Thyroid gland (tissue), 4 donors: ENCODE measurements around the gene GUCY1A1.

ENCODE experiments used
- POLR2A ChIP-seq, 2 donors: fragments of 450-650 bp; IDR thresholded peaks; one replicate each; pipeline ENCODE4 v1.6.1; 2017; ENCODE audit warnings: antibody characterized with exemption in 2 of 2, mild to moderate bottlenecking in 2 of 2, moderate library complexity in 1 of 2
- TF ChIP-seq, protein P1 (sequence below), 6 experiments: fragments of 200-600 bp in 3 of 6; fragments of 450-650 bp in 3 of 6; sonication (generic) in 3 of 6; IDR thresholded peaks; one replicate each; pipeline ENCODE4 v1.5.1; 2016 to 2019; ENCODE audit warnings: antibody characterized with exemption in 6 of 6, mild to moderate bottlenecking in 2 of 6, inconsistent platforms in 1 of 6, moderate library complexity in 1 of 6

GRCh38 chr4:155738548-155738947, 71.9 kb downstream of the GUCY1A1 start:
- TF ChIP-seq, protein P1, sequence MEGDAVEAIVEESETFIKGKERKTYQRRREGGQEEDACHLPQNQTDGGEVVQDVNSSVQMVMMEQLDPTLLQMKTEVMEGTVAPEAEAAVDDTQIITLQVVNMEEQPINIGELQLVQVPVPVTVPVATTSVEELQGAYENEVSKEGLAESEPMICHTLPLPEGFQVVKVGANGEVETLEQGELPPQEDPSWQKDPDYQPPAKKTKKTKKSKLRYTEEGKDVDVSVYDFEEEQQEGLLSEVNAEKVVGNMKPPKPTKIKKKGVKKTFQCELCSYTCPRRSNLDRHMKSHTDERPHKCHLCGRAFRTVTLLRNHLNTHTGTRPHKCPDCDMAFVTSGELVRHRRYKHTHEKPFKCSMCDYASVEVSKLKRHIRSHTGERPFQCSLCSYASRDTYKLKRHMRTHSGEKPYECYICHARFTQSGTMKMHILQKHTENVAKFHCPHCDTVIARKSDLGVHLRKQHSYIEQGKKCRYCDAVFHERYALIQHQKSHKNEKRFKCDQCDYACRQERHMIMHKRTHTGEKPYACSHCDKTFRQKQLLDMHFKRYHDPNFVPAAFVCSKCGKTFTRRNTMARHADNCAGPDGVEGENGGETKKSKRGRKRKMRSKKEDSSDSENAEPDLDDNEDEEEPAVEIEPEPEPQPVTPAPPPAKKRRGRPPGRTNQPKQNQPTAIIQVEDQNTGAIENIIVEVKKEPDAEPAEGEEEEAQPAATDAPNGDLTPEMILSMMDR (IDR thresholded peaks at IDR 0.05), result no peak
- TF ChIP-seq POLR2A (IDR thresholded peaks at IDR 0.05), result no peak
